HCT116 (cell line): ENCODE results near the gene CSF2RB. TPM values are rescaled to one million over a fixed set of nuclear protein-coding genes. Genes with fewer than 3 reads are reported as not detected.

Source experiments
- ATAC-seq: fragments of 200-7000 bp; cut with Tn5 transposase; 2 replicates; pipeline ENCODE4 v1.9.1; 2020; ENCODE audit warnings: mild to moderate bottlenecking, moderate library complexity
- BruUV-seq: library from RNA; stranded (reverse); fragments of 400-500 nt; replicated peaks from 2 replicates; lab custom pipeline; 2021; lab: Mats Ljungman, UMichigan
- CTCF ChIA-PET: fragments of 300-600 bp; sonication (Branson Sonifier 250); formaldehyde crosslinking; loops from one replicate; lab custom pipeline; 2021; ENCODE audit warnings: antibody characterized with exemption; lab: Charles Lee
- POLR2A ChIA-PET: fragments of 300-600, 350-600 bp; sonication (Branson Sonifier 250); formaldehyde crosslinking; loops from one replicate; lab custom pipeline; 2021; ENCODE audit warnings: antibody characterized with exemption; lab: Charles Lee
- RAD21 ChIA-PET, 2 experiments: fragments of 300-600 bp; sonication (Branson Sonifier 250); formaldehyde crosslinking; loops; one replicate each; lab custom pipeline; 2023; ENCODE audit warnings: low total read pairs in 2 of 2; ENCODE audit not compliant: uncharacterized antibody in 2 of 2, unreplicated experiment in 2 of 2, low non-redundant PET in 1 of 2; lab: Charles Lee
- DNase-seq: peaks from one replicate; pipeline ENCODE4 v3.0.0-alpha.2; 2010; ENCODE audit warnings: low read depth, low spot score
- H2AFZ ChIP-seq: fragments of 200-600 bp; shearing (Covaris generic), sonication (generic); 2 replicates; pipeline ENCODE4 v1.6.1; 2017; ENCODE audit warnings: low read depth, mixed run types, mixed read lengths, antibody characterized with exemption, low read length; ENCODE audit not compliant: poor library complexity, severe bottlenecking
- H3K27ac ChIP-seq: 2 replicates; pipeline ENCODE4 v1.5.1; 2012; ENCODE audit warnings: low read depth, low read length
- H3K27me3 ChIP-seq: fragments of 200-600 bp; sonication (generic); 2 replicates; pipeline ENCODE4 v1.6.1; 2016; ENCODE audit warnings: mixed run types, low read length, mixed read lengths; ENCODE audit not compliant: insufficient read depth
- H3K36me3 ChIP-seq, 2 experiments: fragments of 200-500 bp in 1 of 2; fragments of 200-600 bp in 1 of 2; sonication (Bioruptor generic) in 1 of 2; sonication (generic) in 1 of 2; 2 replicates each; pipeline versions ENCODE4 v1.5.1 to v1.6.1; 2014 to 2016; ENCODE audit warnings: low read length in 2 of 2, inconsistent platforms in 1 of 2, mixed read lengths in 1 of 2, mixed run types in 1 of 2; ENCODE audit not compliant: insufficient read depth in 2 of 2, control insufficient read depth in 1 of 2
- H3K4me1 ChIP-seq, 2 experiments: fragments of 200-600 bp in 1 of 2; sonication (generic) in 1 of 2; 2 replicates each; pipeline versions ENCODE4 v1.5.1 to v1.6.1; 2012 to 2017; ENCODE audit warnings: low read length in 2 of 2, inconsistent platforms in 1 of 2, mild to moderate bottlenecking in 1 of 2, mixed read lengths in 1 of 2, mixed run types in 1 of 2, moderate library complexity in 1 of 2; ENCODE audit not compliant: insufficient read depth in 2 of 2, control insufficient read depth in 1 of 2
- H3K4me2 ChIP-seq: fragments of 200-600 bp; sonication (generic); 2 replicates; pipeline ENCODE4 v1.6.1; 2017; ENCODE audit warnings: mixed run types, low read length, mixed read lengths
- H3K4me3 ChIP-seq, 2 experiments: fragments of 200-600 bp in 1 of 2; sonication (generic) in 1 of 2; replicated peaks in 1 of 2; 2 replicates each; pipeline ENCODE4 v1.5.1; 2011 to 2016; ENCODE audit warnings: low read length in 2 of 2, control low read depth in 1 of 2, low read depth in 1 of 2, mild to moderate bottlenecking in 1 of 2, mixed read lengths in 1 of 2, mixed run types in 1 of 2
- H3K79me2 ChIP-seq: fragments of 200-600 bp; sonication (generic); 2 replicates; pipeline ENCODE4 v1.6.1; 2017; ENCODE audit warnings: mild to moderate bottlenecking, mixed run types, low read length, moderate library complexity, mixed read lengths; ENCODE audit not compliant: insufficient read depth
- H3K9ac ChIP-seq: fragments of 200-600 bp; sonication (generic); 2 replicates; pipeline ENCODE4 v1.6.1; 2016; ENCODE audit warnings: low read length, mixed read lengths
- H3K9me2 ChIP-seq: fragments of 200-600 bp; sonication (generic), shearing (Covaris generic); 2 replicates; pipeline ENCODE4 v1.6.1; 2017; ENCODE audit warnings: mixed run types, mild to moderate bottlenecking, moderate library complexity; ENCODE audit not compliant: insufficient read depth
- H3K9me3 ChIP-seq, 2 experiments: fragments of 200-500 bp in 1 of 2; fragments of 200-600 bp in 1 of 2; sonication (Bioruptor generic) in 1 of 2; sonication (generic) in 1 of 2; 2 replicates each; pipeline ENCODE4 v1.6.1; 2014 to 2017; ENCODE audit warnings: low read length in 2 of 2, mixed read lengths in 2 of 2, inconsistent platforms in 1 of 2, low read depth in 1 of 2, mild to moderate bottlenecking in 1 of 2, mixed run types in 1 of 2, moderate library complexity in 1 of 2; ENCODE audit not compliant: control insufficient read depth in 1 of 2, insufficient read depth in 1 of 2
- H4K20me1 ChIP-seq: fragments of 200-600 bp; sonication (generic), shearing (Covaris generic); 2 replicates; pipeline ENCODE4 v1.6.1; 2017; ENCODE audit warnings: mixed run types, mild to moderate bottlenecking, moderate library complexity; ENCODE audit not compliant: insufficient read depth
- CBX3 ChIP-seq: IDR thresholded peaks from 2 replicates; pipeline ENCODE4 v1.6.1; 2012; ENCODE audit warnings: low read depth
- RAD21 ChIP-seq: IDR thresholded peaks from 2 replicates; pipeline ENCODE4 v1.6.1; 2012; ENCODE audit warnings: low read depth, mild to moderate bottlenecking
- REST ChIP-seq: IDR thresholded peaks from 2 replicates; pipeline ENCODE4 v1.6.1; 2012; ENCODE audit warnings: low read depth
- TCF7L2 ChIP-seq: IDR thresholded peaks from 2 replicates; pipeline ENCODE4 v1.7.0; 2011; ENCODE audit warnings: borderline replicate concordance, inconsistent platforms; ENCODE audit not compliant: insufficient read depth, insufficient read length; ENCODE audit errors: extremely low read depth
- intact Hi-C: fragments of 100-400 bp; cut with micrococcal nuclease; formaldehyde crosslinking; loops from 2 replicates; pipeline ENCODE4 v1.10.0; 2022
- total RNA-seq: library from RNA; stranded (reverse); gene quantifications from one replicate; pipeline ENCODE4 v1.2.1, GENCODE V29; 2021; ENCODE audit not compliant: unreplicated experiment

The CSF2RB gene
- total RNA-seq, 1 experiment from 2014 or later: 0.10 TPM

DNA sequence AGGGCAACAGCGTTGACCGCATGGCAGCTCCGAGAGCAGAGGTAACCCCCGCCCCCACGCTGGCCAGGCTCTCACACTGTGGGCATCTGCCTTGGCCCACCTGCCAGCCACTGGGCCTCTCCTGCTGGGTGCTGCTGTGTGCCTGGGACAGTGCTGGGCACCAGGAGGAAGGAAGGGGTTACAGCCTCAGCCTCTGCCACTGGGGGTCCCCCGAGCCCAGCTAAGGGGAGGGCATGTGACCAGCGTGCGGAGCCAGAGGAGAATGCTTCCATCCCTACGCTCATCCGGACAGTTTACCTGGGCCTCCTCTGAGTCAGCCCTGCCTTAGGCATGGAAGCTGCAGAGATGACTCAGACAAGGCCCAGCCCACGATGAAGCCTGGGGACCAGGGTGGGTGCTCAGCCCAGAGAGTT lies 41.8 kb upstream of the CSF2RB start (continued):
- TF ChIP-seq REST (no peak), TCF7L2 (no peak)

DNA sequence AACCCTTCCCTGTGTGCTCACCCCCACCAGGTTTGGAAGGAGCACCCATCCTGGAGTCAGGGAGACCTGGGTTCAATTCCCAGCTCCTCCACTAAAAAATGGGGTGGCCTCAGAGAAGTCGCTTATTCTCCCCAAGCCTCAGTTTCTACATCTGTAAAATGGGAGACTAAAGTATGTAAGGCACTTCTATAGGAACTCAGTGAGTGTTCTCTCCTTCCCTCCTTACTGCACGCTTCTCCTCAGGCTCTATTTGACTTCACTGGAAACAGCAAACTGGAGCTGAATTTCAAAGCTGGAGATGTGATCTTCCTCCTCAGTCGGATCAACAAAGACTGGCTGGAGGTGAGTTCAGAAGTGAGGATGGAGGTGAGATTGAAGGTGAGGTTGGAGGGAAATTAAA lies 41.3 kb upstream of the CSF2RB start:
- no peaks in the 10 kb centered on the region for H4K20me1 ChIP-seq
- H3K4me1 ChIP-seq: peaks cover 24 to 51% of the 10 kb centered on the region in 2 experiments; a peak in 3 of 4 replicates
- BruUV-seq: no TSS peak
- no peaks in the 10 kb centered on the region for H3K79me2 ChIP-seq
- H3K4me3 ChIP-seq: no peak overlapping the region
- no peak overlapping the region for H3K9ac ChIP-seq
- no peaks in the 10 kb centered on the region for H3K9me3 ChIP-seq
- ChIA-PET CTCF (interaction anchor here (1.1 to 6.9 kb wide), 5 partner anchors 13 to 387 kb away, joined by 3 to 40 read pairs (median 8); no protein-coding TSS in a partner anchor), RAD21 (no interaction called here), POLR2A (interaction anchor here (1.5 kb wide), 1 partner anchor 326 kb away, joined by 3 read pairs; no protein-coding TSS in a partner anchor)
- H2AFZ ChIP-seq: no peak overlapping the region
- peak; percentile 51; the same call in 1 of the 2 replicates for TF ChIP-seq CBX3
- TF ChIP-seq RAD21: no peak
- no peaks in the 10 kb centered on the region for H3K27me3 ChIP-seq
- no peaks in the 10 kb centered on the region for H3K9me2 ChIP-seq
- no peak for DNase-seq
- intact Hi-C loops: loop anchor here (5.0 kb wide), 1 partner anchor 105 kb away; no protein-coding TSS in a partner anchor
- no peak overlapping the region for H3K27ac ChIP-seq
- no peaks in the 10 kb centered on the region for H3K36me3 ChIP-seq
- ATAC-seq: no peak
- peak overlapping the region; percentile 64 for H3K4me2 ChIP-seq
